GM23338 (cell line): ENCODE data around the gene LOXL3. TPM values are rescaled to one million over a fixed set of nuclear protein-coding genes. Genes with fewer than 3 reads are reported as not detected.

Source experiments
- CREB1 ChIP-seq: fragments of 250-450 bp; sonication (Bioruptor Pico); IDR thresholded peaks from 2 replicates; pipeline ENCODE4 v1.5.0; 2020; ENCODE audit warnings: low read depth, mild to moderate bottlenecking, moderate library complexity
- EZH2 ChIP-seq: fragments of 200-600 bp; sonication (generic); IDR thresholded peaks from one replicate; pipeline ENCODE4 v1.8.0; 2017; ENCODE audit warnings: antibody characterized with exemption, mild to moderate bottlenecking, low read depth; ENCODE audit not compliant: unreplicated experiment
- STAT1 ChIP-seq: IDR thresholded peaks from one replicate; pipeline ENCODE4 v1.6.1; 2016; ENCODE audit warnings: antibody characterized with exemption; ENCODE audit not compliant: unreplicated experiment
- polyA plus RNA-seq: library from polyadenylated mRNA; unstranded; fragments of >200 nt; fragmentation: Nextera tagmentation; extraction: Ambion mirVana; gene quantifications from 2 replicates; pipeline ENCODE4 v1.2.1, GENCODE V29; 2016
- total RNA-seq: library from RNA; depleted of rRNA; stranded (reverse); fragments of >200 nt; shearing (Covaris generic); gene quantifications from 2 replicates; pipeline ENCODE4 v1.2.3, GENCODE V29; 2014
- TF ChIP-seq, protein P1 (sequence below): IDR thresholded peaks from one replicate; pipeline ENCODE4 v1.6.1; 2018; ENCODE audit warnings: antibody characterized with exemption; ENCODE audit not compliant: unreplicated experiment
- TF ChIP-seq, protein P2 (sequence below): fragments of 250-450 bp; sonication (Bioruptor Pico); IDR thresholded peaks from 2 replicates; pipeline ENCODE4 v1.5.0; 2020; ENCODE audit warnings: mild to moderate bottlenecking, moderate library complexity

The LOXL3 gene
- total and polyA plus RNA-seq, 2 experiments from 2014 or later = 4.7 to 14.9 TPM

DNA sequence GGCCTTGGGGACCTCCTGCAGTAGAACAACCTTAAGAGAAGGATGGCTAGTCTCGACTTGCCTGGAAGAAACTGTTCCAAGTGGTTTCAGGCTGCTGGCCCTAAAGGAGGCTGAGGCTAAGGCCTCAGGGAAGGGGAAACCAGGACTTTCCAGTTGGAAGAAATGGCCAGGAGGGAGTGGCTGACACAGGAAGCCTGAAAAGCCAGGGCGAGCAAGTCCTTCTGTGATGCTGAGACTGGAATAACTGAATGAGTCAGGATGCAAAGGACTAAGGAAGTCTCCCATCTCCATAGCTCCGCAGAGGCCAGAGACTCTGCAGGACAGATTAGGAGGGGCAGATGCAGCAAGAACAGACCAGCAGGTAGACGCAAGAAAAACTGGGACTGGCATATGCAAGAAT, 16.6 kb downstream of the LOXL3 start (continued):
- TF ChIP-seq, protein P1, sequence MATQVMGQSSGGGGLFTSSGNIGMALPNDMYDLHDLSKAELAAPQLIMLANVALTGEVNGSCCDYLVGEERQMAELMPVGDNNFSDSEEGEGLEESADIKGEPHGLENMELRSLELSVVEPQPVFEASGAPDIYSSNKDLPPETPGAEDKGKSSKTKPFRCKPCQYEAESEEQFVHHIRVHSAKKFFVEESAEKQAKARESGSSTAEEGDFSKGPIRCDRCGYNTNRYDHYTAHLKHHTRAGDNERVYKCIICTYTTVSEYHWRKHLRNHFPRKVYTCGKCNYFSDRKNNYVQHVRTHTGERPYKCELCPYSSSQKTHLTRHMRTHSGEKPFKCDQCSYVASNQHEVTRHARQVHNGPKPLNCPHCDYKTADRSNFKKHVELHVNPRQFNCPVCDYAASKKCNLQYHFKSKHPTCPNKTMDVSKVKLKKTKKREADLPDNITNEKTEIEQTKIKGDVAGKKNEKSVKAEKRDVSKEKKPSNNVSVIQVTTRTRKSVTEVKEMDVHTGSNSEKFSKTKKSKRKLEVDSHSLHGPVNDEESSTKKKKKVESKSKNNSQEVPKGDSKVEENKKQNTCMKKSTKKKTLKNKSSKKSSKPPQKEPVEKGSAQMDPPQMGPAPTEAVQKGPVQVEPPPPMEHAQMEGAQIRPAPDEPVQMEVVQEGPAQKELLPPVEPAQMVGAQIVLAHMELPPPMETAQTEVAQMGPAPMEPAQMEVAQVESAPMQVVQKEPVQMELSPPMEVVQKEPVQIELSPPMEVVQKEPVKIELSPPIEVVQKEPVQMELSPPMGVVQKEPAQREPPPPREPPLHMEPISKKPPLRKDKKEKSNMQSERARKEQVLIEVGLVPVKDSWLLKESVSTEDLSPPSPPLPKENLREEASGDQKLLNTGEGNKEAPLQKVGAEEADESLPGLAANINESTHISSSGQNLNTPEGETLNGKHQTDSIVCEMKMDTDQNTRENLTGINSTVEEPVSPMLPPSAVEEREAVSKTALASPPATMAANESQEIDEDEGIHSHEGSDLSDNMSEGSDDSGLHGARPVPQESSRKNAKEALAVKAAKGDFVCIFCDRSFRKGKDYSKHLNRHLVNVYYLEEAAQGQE = no peak
- TF ChIP-seq EZH2 (no peak), CREB1 (CRISPR knock-in tag) (no peak), STAT1 (no peak)
- TF ChIP-seq, protein P2, sequence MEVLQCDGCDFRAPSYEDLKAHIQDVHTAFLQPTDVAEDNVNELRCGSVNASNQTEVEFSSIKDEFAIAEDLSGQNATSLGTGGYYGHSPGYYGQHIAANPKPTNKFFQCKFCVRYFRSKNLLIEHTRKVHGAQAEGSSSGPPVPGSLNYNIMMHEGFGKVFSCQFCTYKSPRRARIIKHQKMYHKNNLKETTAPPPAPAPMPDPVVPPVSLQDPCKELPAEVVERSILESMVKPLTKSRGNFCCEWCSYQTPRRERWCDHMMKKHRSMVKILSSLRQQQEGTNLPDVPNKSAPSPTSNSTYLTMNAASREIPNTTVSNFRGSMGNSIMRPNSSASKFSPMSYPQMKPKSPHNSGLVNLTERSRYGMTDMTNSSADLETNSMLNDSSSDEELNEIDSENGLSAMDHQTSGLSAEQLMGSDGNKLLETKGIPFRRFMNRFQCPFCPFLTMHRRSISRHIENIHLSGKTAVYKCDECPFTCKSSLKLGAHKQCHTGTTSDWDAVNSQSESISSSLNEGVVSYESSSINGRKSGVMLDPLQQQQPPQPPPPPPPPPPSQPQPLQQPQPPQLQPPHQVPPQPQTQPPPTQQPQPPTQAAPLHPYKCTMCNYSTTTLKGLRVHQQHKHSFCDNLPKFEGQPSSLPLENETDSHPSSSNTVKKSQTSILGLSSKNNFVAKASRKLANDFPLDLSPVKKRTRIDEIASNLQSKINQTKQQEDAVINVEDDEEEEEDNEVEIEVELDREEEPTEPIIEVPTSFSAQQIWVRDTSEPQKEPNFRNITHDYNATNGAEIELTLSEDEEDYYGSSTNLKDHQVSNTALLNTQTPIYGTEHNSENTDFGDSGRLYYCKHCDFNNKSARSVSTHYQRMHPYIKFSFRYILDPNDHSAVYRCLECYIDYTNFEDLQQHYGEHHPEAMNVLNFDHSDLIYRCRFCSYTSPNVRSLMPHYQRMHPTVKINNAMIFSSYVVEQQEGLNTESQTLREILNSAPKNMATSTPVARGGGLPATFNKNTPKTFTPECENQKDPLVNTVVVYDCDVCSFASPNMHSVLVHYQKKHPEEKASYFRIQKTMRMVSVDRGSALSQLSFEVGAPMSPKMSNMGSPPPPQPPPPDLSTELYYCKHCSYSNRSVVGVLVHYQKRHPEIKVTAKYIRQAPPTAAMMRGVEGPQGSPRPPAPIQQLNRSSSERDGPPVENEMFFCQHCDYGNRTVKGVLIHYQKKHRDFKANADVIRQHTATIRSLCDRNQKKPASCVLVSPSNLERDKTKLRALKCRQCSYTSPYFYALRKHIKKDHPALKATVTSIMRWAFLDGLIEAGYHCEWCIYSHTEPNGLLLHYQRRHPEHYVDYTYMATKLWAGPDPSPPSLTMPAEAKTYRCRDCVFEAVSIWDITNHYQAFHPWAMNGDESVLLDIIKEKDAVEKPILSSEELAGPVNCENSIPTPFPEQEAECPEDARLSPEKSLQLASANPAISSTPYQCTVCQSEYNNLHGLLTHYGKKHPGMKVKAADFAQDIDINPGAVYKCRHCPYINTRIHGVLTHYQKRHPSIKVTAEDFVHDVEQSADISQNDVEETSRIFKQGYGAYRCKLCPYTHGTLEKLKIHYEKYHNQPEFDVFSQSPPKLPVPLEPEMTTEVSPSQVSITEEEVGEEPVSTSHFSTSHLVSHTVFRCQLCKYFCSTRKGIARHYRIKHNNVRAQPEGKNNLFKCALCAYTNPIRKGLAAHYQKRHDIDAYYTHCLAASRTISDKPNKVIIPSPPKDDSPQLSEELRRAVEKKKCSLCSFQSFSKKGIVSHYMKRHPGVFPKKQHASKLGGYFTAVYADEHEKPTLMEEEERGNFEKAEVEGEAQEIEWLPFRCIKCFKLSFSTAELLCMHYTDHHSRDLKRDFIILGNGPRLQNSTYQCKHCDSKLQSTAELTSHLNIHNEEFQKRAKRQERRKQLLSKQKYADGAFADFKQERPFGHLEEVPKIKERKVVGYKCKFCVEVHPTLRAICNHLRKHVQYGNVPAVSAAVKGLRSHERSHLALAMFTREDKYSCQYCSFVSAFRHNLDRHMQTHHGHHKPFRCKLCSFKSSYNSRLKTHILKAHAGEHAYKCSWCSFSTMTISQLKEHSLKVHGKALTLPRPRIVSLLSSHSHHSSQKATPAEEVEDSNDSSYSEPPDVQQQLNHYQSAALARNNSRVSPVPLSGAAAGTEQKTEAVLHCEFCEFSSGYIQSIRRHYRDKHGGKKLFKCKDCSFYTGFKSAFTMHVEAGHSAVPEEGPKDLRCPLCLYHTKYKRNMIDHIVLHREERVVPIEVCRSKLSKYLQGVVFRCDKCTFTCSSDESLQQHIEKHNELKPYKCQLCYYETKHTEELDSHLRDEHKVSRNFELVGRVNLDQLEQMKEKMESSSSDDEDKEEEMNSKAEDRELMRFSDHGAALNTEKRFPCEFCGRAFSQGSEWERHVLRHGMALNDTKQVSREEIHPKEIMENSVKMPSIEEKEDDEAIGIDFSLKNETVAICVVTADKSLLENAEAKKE = no peak
